ENCODE results near the gene RHEBL1.

The RHEBL1 gene

DNA sequence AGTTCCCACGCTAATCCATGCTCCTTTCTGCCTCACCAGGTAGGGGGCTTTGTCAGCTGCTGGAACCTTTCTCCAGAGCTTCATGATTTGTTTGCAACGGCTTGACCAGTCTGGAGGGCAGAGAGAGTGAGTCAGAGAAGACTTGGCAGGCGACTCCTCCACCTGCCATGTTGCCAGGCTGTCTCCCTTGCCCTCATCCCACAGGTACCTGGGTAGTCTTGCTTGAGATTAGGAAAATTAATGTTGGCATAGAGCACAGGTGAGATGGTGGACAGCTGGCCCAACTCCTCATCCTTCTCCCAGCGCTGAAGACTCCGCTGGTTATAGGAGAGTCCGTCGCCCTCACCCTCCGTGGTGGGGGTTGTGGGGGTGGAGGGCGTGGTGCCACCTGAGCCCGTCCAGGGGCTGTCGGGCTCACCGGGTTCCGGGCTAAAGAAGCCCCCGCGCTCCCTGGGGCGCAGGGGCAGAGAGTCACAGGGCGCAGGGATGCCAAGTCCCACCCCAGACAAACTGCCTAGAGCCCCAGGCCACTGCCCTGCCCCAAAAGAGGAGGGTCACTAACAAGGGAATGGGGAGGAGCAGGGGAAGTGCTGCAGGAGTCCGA is 27.8 kb downstream of the RHEBL1 start:
- TF ChIP-seq, protein P1, sequence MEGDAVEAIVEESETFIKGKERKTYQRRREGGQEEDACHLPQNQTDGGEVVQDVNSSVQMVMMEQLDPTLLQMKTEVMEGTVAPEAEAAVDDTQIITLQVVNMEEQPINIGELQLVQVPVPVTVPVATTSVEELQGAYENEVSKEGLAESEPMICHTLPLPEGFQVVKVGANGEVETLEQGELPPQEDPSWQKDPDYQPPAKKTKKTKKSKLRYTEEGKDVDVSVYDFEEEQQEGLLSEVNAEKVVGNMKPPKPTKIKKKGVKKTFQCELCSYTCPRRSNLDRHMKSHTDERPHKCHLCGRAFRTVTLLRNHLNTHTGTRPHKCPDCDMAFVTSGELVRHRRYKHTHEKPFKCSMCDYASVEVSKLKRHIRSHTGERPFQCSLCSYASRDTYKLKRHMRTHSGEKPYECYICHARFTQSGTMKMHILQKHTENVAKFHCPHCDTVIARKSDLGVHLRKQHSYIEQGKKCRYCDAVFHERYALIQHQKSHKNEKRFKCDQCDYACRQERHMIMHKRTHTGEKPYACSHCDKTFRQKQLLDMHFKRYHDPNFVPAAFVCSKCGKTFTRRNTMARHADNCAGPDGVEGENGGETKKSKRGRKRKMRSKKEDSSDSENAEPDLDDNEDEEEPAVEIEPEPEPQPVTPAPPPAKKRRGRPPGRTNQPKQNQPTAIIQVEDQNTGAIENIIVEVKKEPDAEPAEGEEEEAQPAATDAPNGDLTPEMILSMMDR (IDR thresholded peaks at IDR 0.05; ENCODE audit: low read depth, low read length, missing control alignments) = no peak
- no peak for DNase-seq (ENCODE audit: extremely low read depth, low read depth)
- H3K4me3 ChIP-seq (replicated peaks; ENCODE audit: low read depth, low read length) = no peak overlapping the region

DNA sequence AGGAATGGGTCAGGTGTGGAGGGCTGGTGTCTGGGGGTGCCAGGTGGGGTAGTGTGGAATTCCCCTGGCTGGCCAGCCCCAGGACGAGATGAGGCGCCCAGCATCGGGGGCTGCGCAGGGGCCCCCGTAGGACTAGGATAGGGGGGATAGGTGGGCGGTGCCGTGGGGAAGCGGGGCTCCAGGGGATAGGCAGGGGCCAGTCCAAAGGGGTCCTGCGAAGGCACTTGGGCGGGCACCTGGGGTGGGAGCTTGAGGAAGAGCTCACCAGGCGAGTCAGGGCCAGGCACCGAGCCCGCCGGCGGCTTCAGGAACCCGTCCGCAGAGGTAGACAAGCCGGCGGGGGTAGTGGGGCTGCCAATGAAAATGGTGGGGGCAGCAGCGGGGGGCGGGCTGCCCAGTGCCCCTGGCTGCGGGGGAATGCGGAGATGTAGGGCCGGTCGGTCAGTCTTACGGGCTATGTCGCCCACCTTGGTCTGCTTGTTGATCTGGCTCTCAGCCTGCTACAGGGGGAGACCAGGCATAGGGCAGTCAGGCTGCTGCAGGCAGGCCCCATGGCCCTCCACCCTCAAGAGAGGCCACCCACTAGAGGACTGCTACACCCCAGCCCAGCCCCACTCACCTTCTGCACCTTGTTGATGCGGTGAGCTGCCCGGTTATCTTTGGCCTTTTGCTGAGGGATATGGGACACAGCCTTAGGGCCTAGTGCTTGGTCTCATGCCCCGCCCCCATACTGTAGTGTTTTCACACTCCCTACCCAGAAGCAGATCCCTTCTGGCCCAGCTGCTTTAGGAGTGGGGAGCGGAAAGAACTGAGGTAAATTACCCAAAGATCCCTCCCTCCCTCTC is 28.5 kb downstream of the RHEBL1 start:
- TF ChIP-seq, protein P1 (IDR thresholded peaks at IDR 0.05; ENCODE audit: low read depth, low read length, missing control alignments) = no peak
- no peak overlapping the region for H3K4me3 ChIP-seq (replicated peaks; ENCODE audit: low read depth, low read length)
- no peak for DNase-seq (ENCODE audit: extremely low read depth, low read depth)

DNA sequence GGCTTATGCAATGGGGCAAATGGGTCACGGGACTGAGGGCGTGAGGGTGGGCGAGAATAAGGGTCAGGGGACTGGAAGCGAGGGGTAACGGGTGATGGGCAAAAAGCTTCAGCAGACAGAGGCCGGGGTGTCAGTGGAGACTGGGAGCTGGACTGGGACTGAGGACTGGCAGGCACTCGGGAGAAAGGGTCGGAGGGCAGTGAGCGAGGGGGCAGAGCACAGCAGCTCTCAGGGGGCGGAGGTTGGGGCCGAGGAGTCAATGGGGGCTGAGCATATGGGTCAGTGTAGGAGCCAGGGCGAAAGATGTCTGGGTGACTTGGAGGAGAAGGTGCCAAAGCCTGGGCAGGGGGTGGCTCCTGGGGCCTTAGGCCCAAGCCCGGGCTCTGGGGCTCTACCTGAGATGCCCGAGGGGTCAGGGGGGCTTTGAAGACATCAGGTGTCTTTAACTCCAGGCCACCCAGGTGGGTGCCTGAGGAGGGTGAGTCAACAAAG is 29.4 kb downstream of the RHEBL1 start:
- no peak for DNase-seq (ENCODE audit: extremely low read depth, low read depth)
- no peak overlapping the region for H3K4me3 ChIP-seq (replicated peaks; ENCODE audit: low read depth, low read length)
- TF ChIP-seq, protein P1 (IDR thresholded peaks at IDR 0.05; ENCODE audit: low read depth, low read length, missing control alignments) = no peak

DNA sequence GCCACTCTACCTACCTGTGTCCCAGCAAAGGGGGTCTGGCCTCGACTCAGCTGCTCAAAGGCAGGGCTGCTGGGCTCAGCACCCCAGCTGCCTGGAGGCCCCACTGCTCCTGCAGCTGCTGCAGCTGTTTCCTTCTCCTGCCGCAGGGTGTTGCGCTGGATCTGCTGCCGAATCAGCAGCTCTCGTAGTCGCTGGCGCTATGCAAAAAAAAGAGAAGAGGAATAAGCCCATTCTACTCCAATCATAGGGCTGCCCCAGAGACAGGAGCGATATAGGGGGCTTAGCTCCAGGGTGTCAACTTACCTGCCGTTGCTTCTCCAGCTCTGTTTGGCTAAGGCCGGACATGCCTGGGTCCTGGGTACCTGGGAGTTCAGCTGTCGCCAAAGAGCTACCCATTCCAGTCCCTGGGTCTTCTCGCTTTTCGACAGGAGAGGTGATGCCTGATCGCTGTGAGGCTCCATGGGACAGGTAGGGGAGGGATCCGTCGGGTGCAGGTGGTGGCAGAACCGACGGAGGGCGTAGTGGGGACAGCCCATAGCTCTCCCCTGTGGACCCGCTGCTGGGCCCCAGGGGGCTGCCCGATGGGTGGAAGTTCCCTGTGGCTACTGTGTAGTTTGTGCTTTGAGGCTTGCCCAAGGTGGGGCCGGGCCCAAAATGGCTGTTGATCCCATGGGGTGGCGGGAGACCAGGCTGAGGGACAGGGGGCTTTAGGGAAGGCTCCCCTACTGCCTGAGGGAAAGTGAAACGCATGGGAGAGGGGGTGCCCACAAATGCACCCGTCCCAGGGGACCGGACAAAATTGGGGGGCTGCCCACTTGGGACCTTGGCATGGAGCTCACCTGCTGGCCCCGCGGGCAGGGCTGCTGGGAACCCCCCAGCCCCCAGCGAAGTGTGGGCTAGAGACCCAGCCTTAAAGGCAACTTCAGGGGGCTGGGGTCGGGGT is 30.1 kb downstream of the RHEBL1 start:
- TF ChIP-seq, protein P1 (IDR thresholded peaks at IDR 0.05; ENCODE audit: low read depth, low read length, missing control alignments) = no peak
- no peak overlapping the region for H3K4me3 ChIP-seq (replicated peaks; ENCODE audit: low read depth, low read length)
- no peak for DNase-seq (ENCODE audit: extremely low read depth, low read depth)

DNA sequence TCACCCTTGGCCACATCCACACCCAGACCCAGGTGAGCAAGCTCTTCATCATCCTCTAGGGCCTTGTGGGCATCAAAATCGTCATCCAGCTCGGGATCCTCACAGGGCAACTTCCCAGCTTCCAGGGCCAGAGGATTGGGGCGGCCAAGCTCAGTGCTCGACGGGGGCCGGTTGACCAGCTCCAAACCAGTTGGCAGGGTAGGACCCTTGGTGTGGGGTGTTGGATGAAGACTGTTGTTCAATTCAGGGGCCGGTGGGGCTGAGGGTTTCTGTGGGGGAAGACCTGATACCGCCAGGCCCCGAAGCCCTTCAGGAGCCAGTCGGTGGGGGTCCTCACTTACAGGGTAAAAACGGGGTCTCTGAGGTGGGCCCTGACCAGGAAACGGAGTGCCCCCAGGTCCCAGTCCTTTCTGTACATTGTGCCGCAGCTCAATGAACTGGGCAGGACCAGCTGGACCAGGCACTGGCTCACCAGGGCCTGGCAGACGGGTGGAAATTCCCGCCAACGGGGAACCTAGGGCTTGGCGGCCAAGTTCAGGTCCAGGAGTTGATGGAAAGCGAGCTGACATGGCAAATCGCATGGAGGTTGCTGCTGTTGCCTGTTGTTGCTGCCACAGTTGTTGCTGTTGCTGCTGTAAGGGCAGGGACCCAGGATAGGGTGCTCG is 31.4 kb downstream of the RHEBL1 start:
- no peak for DNase-seq (ENCODE audit: extremely low read depth, low read depth)
- TF ChIP-seq, protein P1 (IDR thresholded peaks at IDR 0.05; ENCODE audit: low read depth, low read length, missing control alignments) = no peak

DNA sequence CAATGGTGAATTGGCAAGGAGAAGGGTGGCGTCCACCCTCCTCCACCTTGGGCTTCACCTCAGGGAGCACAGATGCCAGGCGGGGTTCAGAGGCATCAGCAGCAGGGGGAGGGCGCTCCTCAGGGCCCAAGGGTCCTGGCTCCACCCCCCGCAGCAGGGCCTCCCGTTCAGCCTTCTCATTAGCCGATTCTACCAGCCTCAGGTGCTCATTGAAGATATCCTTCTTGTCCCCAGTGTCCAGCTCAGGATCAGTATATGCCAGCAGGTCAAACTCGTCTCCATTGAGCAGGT is 31.9 kb downstream of the RHEBL1 start:
- H3K4me3 ChIP-seq (replicated peaks; ENCODE audit: low read depth, low read length) = no peak overlapping the region
- TF ChIP-seq, protein P1 (IDR thresholded peaks at IDR 0.05; ENCODE audit: low read depth, low read length, missing control alignments) = no peak
- no peak for DNase-seq (ENCODE audit: extremely low read depth, low read depth)

More for the DNA sequence above, 31.4 kb downstream of the RHEBL1 start:
- H3K4me3 ChIP-seq (replicated peaks; ENCODE audit: low read depth, low read length) = no peak overlapping the region
